ENCODE data around the gene ABHD12.

GRCh38 chr20:25269833-25270170, 120.8 kb downstream of the ABHD12 start:
- no peak for TF ChIP-seq POLR2A (IDR thresholded peaks at IDR 0.05)
- TF ChIP-seq CTCF (IDR thresholded peaks at IDR 0.05), result no peak
